ENCODE data around the gene RNU4-1.
"Not testable (repeated sequence)": the region's sequence is repeated elsewhere in the genome, so short reads cannot be mapped to it uniquely, and the experiment has no call there.

RNU4-1 gene

GRCh38 chr12:120252071-120252906, 40.7 kb downstream of the RNU4-1 start:
- Histone ChIP-seq H3K4me3 (ENCODE audit: low read length in 2 of 2) (no peak overlapping the region), H3K23ac (ENCODE audit: low read depth, low read length, poor library complexity) (no peak overlapping the region), H2AK5ac (ENCODE audit: low read depth, low read length) (no peak overlapping the region), H3K4me1 (ENCODE audit: control insufficient read depth in 2 of 2, insufficient read depth in 1 of 2, low read depth in 1 of 2, low read length in 2 of 2) (peaks cover 3 to 14% of the 10 kb centered on the region in 2 donors), H3K27ac (replicated peaks; ENCODE audit: low read length) (no peak overlapping the region), H4K8ac (ENCODE audit: low read depth, low read length) (no peak overlapping the region), H2BK120ac (ENCODE audit: low read depth, low read length) (no peak overlapping the region), H3K9ac (ENCODE audit: low read depth, low read length, poor library complexity) (no peak overlapping the region), H2BK5ac (ENCODE audit: low read length) (no peak overlapping the region), H3K4me2 (ENCODE audit: insufficient read depth, low read length, poor library complexity, severe bottlenecking) (no peak overlapping the region), H3K36me3 (replicated peaks in 1 of 2; ENCODE audit: control insufficient read depth in 2 of 2, insufficient read depth in 2 of 2, low read length in 2 of 2) (peaks cover 0 to 12% of the 10 kb centered on the region in 2 donors), H3K79me1 (ENCODE audit: low read depth, low read length) (no peaks in the 10 kb centered on the region), H2AFZ (ENCODE audit: low read length) (no peak overlapping the region), H3K4ac (ENCODE audit: low read length) (no peak overlapping the region), H4K91ac (ENCODE audit: low read depth, low read length, poor library complexity) (no peak overlapping the region), H3K27me3 (ENCODE audit: control insufficient read depth in 3 of 3, insufficient read depth in 3 of 3, low read depth in 1 of 3, low read length in 3 of 3) (no peaks in the 10 kb centered on the region), H2BK15ac (ENCODE audit: low read length) (no peak overlapping the region), H2BK12ac (ENCODE audit: low read length) (no peak overlapping the region), H3K9me3 (replicated peaks in 1 of 2; ENCODE audit: control insufficient read depth in 2 of 2, insufficient read depth in 1 of 2, low read depth in 1 of 2, low read length in 2 of 2) (peaks cover 0 to 2% of the 10 kb centered on the region in 2 donors), H3K18ac (ENCODE audit: low read length) (no peak overlapping the region), H3K14ac (ENCODE audit: low read length) (no peak overlapping the region)
- WGBS, 2 donors (ENCODE audit: extremely low coverage in 2 of 2, insufficient read length in 2 of 2, insufficient replicate concordance in 1 of 2), result no CpG with 5 or more reads among the region's 12 CpGs
- DNase-seq (ENCODE audit: low spot score), result no peak

- not testable (repeated sequence) for H3K27me3 ChIP-seq (ENCODE audit: control insufficient read depth in 3 of 3, insufficient read depth in 3 of 3, low read depth in 1 of 3, low read length in 3 of 3); H3K27ac ChIP-seq (replicated peaks; ENCODE audit: low read length); H3K14ac ChIP-seq (ENCODE audit: low read length); H2BK5ac ChIP-seq (ENCODE audit: low read length); H3K4me2 ChIP-seq (ENCODE audit: insufficient read depth, low read length, poor library complexity, severe bottlenecking); H2AK5ac ChIP-seq (ENCODE audit: low read depth, low read length); H2BK12ac ChIP-seq (ENCODE audit: low read length); H3K23ac ChIP-seq (ENCODE audit: low read depth, low read length, poor library complexity); H2BK120ac ChIP-seq (ENCODE audit: low read depth, low read length); H3K79me1 ChIP-seq (ENCODE audit: low read depth, low read length); DNase-seq (ENCODE audit: low spot score); H3K4me3 ChIP-seq (ENCODE audit: low read length in 2 of 2); H4K8ac ChIP-seq (ENCODE audit: low read depth, low read length); H3K9ac ChIP-seq (ENCODE audit: low read depth, low read length, poor library complexity); H3K9me3 ChIP-seq (replicated peaks in 1 of 2; ENCODE audit: control insufficient read depth in 2 of 2, insufficient read depth in 1 of 2, low read depth in 1 of 2, low read length in 2 of 2); H4K91ac ChIP-seq (ENCODE audit: low read depth, low read length, poor library complexity); H2BK15ac ChIP-seq (ENCODE audit: low read length); H3K4ac ChIP-seq (ENCODE audit: low read length); H3K18ac ChIP-seq (ENCODE audit: low read length); H2AFZ ChIP-seq (ENCODE audit: low read length)
- peaks cover 3 to 11% of the 10 kb centered on the region in 2 donors for H3K4me1 ChIP-seq (ENCODE audit: control insufficient read depth in 2 of 2, insufficient read depth in 1 of 2, low read depth in 1 of 2, low read length in 2 of 2)
- peaks cover 0 to 12% of the 10 kb centered on the region in 2 donors for H3K36me3 ChIP-seq (replicated peaks in 1 of 2; ENCODE audit: control insufficient read depth in 2 of 2, insufficient read depth in 2 of 2, low read length in 2 of 2)
- WGBS, 2 donors (ENCODE audit: extremely low coverage in 2 of 2, insufficient read length in 2 of 2, insufficient replicate concordance in 1 of 2), result no CpG with 5 or more reads among the region's 12 CpGs
Measured at GRCh38 chr12:120251364-120252070, 41.5 kb downstream of the RNU4-1 start.

- Histone ChIP-seq H2BK120ac (ENCODE audit: low read depth, low read length) (no peak overlapping the region), H3K4me1 (ENCODE audit: control insufficient read depth in 2 of 2, insufficient read depth in 1 of 2, low read depth in 1 of 2, low read length in 2 of 2) (peaks cover 4 to 11% of the 10 kb centered on the region in 2 donors), H3K4me2 (ENCODE audit: insufficient read depth, low read length, poor library complexity, severe bottlenecking) (no peak overlapping the region), H2AFZ (ENCODE audit: low read length) (no peak overlapping the region), H2BK15ac (ENCODE audit: low read length) (no peak overlapping the region), H3K14ac (ENCODE audit: low read length) (no peak overlapping the region), H3K79me1 (ENCODE audit: low read depth, low read length) (no peaks in the 10 kb centered on the region), H3K27me3 (ENCODE audit: control insufficient read depth in 3 of 3, insufficient read depth in 3 of 3, low read depth in 1 of 3, low read length in 3 of 3) (no peaks in the 10 kb centered on the region), H3K9ac (ENCODE audit: low read depth, low read length, poor library complexity) (no peak overlapping the region), H3K36me3 (replicated peaks in 1 of 2; ENCODE audit: control insufficient read depth in 2 of 2, insufficient read depth in 2 of 2, low read length in 2 of 2) (peaks cover 0 to 8% of the 10 kb centered on the region in 2 donors), H4K8ac (ENCODE audit: low read depth, low read length) (no peak overlapping the region), H3K9me3 (replicated peaks in 1 of 2; ENCODE audit: control insufficient read depth in 2 of 2, insufficient read depth in 1 of 2, low read depth in 1 of 2, low read length in 2 of 2) (peaks cover 0 to 2% of the 10 kb centered on the region in 2 donors), H4K91ac (ENCODE audit: low read depth, low read length, poor library complexity) (no peak overlapping the region), H3K4me3 (ENCODE audit: low read length in 2 of 2) (no peak overlapping the region), H2AK5ac (ENCODE audit: low read depth, low read length) (no peak overlapping the region), H2BK12ac (ENCODE audit: low read length) (no peak overlapping the region), H3K23ac (ENCODE audit: low read depth, low read length, poor library complexity) (no peak overlapping the region), H3K4ac (ENCODE audit: low read length) (no peak overlapping the region), H2BK5ac (ENCODE audit: low read length) (no peak overlapping the region), H3K18ac (ENCODE audit: low read length) (no peak overlapping the region), H3K27ac (replicated peaks; ENCODE audit: low read length) (no peak overlapping the region)
- no CpG with 5 or more reads among the region's 8 CpGs for WGBS, 2 donors (ENCODE audit: extremely low coverage in 2 of 2, insufficient read length in 2 of 2, insufficient replicate concordance in 1 of 2)
- no peak for DNase-seq (ENCODE audit: low spot score)
Measured at GRCh38 chr12:120249875-120250795, 42.9 kb downstream of the RNU4-1 start.

Data from neuronal stem cell (in vitro differentiated cells).